Neutrophil (primary cell): ENCODE data around the gene TTC9C.

Source experiments
- H3K27ac ChIP-seq: fragments of 200-600 bp; sonication (generic); 2 replicates; pipeline ENCODE4 v1.5.1; 2016; ENCODE audit warnings: mild to moderate bottlenecking, moderate library complexity
- H3K27me3 ChIP-seq: fragments of 200-600 bp; sonication (generic); 2 replicates; pipeline ENCODE4 v1.6.0; 2016; ENCODE audit warnings: mild to moderate bottlenecking
- H3K36me3 ChIP-seq: fragments of 200-600 bp; sonication (generic); 2 replicates; pipeline ENCODE4 v1.5.1; 2017
- H3K4me1 ChIP-seq, 2 experiments: fragments of 200-600 bp in 1 of 2; sonication (generic) in 1 of 2; 1 replicate in 1 of 2; 2 replicates in 1 of 2; pipeline versions ENCODE4 v1.5.1 to v1.6.1; 2013 to 2016; ENCODE audit warnings: low read depth in 1 of 2, low read length in 1 of 2, mild to moderate bottlenecking in 1 of 2, moderate library complexity in 1 of 2; ENCODE audit not compliant: control insufficient read depth in 1 of 2, insufficient read depth in 1 of 2
- H3K4me3 ChIP-seq, 2 experiments: fragments of 200-600 bp in 1 of 2; sonication (generic) in 1 of 2; 1 replicate in 1 of 2; 2 replicates in 1 of 2; pipeline ENCODE4 v1.5.1; 2013 to 2016; ENCODE audit warnings: low read depth in 1 of 2, low read length in 1 of 2, mild to moderate bottlenecking in 1 of 2, moderate library complexity in 1 of 2
- H3K9me3 ChIP-seq: fragments of 200-600 bp; sonication (generic); 2 replicates; pipeline ENCODE4 v1.5.1; 2016
- TF ChIP-seq, protein P1 (sequence below): fragments of 200-600 bp; sonication (generic); IDR thresholded peaks from 2 replicates; pipeline ENCODE4 v1.5.1; 2016; ENCODE audit warnings: antibody characterized with exemption

Gene TTC9C

DNA sequence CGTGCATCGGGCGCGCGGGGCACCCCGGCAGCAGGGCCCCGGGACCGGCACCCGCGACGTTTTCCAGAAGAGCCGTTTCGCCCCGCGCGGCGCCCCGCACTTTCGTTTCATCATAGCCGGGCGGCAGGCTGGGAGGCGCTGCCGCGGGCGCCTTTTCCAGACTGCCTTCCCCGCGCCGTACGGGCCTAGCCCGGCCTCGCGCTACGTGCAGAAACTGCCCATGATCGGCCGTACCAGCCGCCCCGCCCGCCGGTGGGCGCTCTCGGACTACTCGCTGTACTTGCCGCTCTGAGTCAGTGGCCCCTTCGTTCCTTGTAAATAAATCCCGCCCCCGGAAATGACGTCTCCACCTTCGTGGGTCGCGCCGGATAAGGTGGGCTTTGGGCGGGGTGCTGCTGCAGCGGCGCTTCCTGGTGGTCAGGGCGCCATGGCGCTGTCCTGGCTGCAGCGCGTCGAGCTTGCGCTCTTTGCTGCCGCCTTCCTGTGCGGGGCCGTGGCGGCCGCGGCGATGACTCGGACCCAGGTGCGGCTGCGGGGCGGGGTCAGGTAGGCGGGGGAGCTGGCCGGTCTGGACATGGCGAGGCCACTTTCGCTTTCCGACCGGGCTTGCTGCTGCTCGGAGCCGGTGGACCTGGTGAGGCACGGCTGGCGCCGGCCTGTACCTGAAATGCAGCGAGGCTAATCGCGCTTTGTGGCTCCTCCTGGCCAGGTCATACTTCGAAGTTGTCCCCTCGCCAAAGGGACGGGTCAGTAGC, 58.9 kb downstream of the TTC9C start, which contains the start of gene TMEM179B:
Gene TMEM179B, plus strand, starts transcription at position 398 of the 755 bp plus-strand sequence. Its CDS starts 30 bp downstream, at position 428.
- Histone ChIP-seq H3K36me3 (peaks cover 16% of the 10 kb centered on the region), H3K4me1 (peaks cover 42 to 49% of the 10 kb centered on the region in 2 experiments), H3K27ac (peak within 1 kb of the TSS; percentile 91), H3K4me3 (peak within 1 kb of the TSS; percentile 86 to 90), H3K27me3 (no peaks in the 10 kb centered on the region), H3K9me3 (no peaks in the 10 kb centered on the region)
- TF ChIP-seq, protein P1, sequence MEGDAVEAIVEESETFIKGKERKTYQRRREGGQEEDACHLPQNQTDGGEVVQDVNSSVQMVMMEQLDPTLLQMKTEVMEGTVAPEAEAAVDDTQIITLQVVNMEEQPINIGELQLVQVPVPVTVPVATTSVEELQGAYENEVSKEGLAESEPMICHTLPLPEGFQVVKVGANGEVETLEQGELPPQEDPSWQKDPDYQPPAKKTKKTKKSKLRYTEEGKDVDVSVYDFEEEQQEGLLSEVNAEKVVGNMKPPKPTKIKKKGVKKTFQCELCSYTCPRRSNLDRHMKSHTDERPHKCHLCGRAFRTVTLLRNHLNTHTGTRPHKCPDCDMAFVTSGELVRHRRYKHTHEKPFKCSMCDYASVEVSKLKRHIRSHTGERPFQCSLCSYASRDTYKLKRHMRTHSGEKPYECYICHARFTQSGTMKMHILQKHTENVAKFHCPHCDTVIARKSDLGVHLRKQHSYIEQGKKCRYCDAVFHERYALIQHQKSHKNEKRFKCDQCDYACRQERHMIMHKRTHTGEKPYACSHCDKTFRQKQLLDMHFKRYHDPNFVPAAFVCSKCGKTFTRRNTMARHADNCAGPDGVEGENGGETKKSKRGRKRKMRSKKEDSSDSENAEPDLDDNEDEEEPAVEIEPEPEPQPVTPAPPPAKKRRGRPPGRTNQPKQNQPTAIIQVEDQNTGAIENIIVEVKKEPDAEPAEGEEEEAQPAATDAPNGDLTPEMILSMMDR = peak; percentile 67
